ENCODE results near the gene CYP26C1.
"Not testable (repeated sequence)": the region's sequence is repeated elsewhere in the genome, so short reads cannot be mapped to it uniquely, and the experiment has no call there.

The CYP26C1 gene

DNA sequence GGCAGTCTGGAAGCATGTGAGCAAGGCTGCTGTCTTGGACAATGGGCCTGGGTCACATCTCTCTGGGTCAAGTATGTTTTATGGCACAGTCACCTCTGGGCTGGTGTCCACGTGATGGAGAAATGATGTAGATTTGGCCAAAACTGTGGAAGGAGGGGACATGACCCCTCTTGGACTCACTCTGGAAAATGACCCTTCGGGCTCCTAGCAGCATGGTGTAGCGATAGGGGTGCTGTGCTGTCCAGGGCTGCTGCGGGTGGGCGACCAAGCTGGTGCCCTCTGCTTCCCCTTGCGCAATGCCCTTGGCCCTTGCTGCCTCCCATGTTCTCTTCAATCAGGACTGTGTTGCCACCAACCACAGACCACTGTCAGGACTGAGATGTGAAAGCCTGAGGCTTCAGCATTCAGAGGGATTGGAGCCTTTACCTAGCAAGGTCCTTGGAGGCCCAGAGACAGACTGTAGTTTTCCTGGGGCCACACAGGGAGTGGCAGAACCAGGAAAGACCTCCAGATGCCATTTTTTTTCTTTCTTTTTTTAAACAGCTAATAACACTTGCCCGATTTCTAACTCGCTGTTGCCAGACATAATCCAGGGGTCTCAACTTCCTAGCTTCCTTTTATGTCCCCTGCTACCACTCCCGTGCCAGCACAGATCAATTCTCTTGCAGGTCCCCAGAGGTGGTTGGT, 19.2 kb downstream of the CYP26C1 start:
- DNase-seq (ENCODE audit: low spot score): no peak

DNA sequence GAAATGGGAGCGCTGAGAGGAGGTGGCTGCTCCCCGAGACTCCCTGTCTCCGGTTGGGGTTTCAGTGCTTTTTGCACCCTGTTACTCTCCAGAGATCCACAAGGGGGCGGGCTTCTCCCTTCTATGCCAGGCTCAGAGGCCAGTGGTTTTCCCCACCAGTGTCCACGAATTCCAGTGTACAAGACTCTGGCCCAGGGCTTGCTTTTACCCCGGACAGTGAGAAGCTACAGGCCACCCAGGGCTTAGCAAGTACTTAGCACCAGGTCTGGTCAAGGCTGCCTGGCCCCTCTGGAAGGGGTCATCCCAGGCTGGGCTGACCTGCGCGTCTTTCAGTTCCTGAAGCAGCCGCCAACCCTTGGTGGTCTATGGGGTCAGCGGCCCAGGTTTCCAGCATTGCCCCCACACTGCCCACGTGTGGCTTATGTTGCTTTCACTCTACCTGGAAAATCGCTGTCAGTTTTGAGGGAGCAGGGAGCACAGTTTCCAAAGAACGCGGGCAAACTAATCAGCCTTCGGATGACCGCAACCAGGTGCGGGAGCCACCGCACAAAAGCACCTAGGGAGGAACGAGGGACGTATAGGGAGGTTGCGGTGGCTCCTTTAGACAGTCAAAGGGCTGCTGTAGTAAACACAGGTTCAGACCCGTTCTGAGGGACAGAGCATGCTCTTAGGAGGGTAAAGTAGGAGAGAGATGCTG, 19.9 kb downstream of the CYP26C1 start:
- DNase-seq (ENCODE audit: low spot score): peak; percentile 49

DNA sequence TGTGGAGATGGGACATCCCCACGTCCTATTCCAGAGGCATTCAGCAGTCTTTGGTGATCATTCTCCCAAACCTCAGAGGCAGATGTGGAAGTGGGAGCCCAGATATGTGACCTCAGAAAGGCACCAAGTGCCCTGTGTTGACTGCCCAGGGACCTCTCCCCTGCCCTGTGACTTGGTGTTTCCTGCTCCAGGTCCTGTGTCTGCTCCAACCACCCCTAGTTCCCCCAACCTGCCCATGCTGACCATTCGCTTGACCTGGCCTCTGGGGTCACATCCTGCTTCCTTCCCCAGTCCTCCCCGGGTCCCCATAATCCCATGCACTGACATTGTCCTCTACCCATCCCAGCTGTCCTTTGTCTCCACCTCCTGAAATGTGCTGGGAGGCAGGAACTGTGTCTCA, 20.7 kb downstream of the CYP26C1 start:
- no peak for DNase-seq (ENCODE audit: low spot score)

DNA sequence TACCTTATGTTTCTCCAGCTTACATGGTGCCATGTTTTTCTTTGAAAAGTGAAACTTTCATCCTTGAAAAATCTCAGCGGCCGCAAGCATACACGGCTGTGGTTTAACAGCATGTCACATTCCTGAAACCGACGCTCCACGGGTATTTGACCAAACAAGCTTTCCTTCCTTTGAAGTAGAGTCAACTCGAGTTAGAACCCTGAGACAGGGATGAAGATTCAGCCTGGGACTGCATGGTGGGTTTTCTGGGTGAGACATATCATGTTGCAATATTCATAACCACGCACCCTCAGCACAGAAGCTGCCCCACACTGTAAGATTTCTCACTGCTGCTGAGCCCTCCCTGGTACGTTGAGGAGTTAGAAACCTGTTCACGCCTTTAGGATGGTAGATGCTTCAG, 21.2 kb downstream of the CYP26C1 start:
- no peak for DNase-seq (ENCODE audit: low spot score)

DNA sequence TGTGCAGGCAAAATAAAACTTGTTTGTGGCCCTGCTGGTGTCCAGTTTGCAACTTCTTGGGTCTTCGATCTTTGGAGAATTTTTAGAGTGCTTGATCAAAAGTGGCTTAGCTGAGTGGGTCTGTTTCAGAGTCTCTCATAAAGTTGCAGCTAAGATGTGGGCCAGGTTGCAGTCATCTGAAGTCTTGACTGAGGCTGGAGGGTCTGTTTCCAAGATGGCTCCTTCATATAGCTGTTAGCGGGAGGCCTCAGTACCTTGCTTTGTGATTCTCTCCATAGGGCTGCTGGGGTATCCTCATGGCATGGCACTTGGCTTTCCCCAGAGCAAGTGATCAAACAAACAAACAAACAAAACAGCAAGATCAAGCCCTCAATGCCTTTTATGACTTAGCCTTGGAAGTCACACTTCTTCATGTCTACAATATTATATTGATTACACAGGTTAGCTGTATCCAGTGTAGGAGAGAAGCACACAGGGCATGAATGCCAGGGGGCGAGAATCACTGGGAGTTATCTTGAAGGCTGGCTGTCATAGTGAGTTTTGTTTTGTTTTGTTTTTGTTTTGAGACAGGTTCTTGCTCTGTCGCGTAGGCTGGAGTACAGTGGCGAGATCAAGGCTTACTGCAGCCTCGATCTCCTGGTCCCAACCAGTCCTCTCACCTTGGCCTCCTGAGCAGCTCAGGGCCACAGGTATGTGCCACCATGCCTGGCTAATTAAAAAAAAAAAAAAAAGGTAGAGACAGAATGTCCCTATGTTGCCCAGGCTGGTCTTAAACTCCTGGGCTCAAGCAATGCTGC, 23.3 kb downstream of the CYP26C1 start:
- DNase-seq (ENCODE audit: low spot score): no peak

GRCh38 chr10:93085272-93085859, 24.8 kb downstream of the CYP26C1 start:
- DNase-seq (ENCODE audit: low spot score): no peak

GRCh38 chr10:93086289-93086688, 25.7 kb downstream of the CYP26C1 start:
- DNase-seq (ENCODE audit: low spot score): no peak

DNA sequence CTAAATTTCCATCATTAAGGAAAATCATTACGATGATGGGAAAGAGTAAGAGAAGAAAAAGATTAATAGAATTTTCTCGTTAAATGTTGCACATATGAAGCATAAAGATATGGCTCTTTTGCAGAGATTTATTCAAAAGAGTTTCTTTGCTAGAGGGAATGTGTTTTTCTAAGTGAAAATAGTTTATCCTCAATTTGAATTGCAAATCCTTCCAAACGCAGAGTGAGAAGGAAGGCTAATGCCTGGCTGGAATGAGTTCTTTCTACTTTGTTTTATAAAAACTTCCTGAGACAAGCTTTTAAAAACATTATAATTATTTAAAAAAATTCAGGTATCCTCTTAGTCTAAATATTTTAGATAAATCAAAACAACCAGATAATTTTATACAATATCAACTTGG, 27.2 kb downstream of the CYP26C1 start:
- no peak for DNase-seq (ENCODE audit: low spot score)

DNA sequence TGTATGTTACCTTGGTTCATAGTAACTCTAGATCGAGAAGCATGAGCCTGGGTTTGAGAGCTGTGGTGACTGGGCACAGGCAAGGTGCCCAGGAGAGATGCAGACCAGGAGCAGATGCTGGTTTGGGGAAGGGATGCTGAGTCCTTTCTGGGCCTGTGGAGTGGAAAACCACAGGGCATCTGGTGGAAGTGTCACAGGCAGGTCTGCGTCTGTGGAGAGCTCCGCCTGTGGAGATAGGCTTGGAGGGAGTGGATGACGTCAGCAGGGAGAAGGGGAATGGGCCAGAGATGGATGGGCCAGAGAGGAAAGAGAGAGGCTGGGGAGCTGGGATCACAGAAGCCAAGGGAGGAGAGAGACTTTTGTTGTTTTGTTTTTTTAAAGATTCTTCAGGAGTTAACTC, 27.9 kb downstream of the CYP26C1 start:
- DNase-seq (ENCODE audit: low spot score): no peak

DNA sequence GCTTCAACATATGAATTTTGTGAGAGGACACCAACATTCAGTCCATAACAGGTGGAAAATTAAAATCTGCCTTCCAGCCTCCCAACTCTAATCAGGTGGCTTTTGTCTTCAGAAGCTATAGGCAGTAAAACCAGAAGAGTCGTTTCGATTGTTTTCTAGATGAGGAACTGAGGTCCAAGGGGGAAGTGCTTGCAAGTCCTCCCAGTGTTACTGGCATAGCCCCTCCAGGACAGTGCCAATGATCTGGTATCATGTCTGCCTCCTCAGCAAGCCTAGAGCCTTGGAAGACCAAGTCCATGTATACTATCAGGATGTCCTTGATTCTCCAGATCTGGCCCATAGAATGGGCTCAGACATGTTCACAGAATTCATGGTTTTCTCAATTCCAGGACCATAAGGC, 30.0 kb downstream of the CYP26C1 start:
- DNase-seq (ENCODE audit: low spot score): no peak

GRCh38 chr10:93091960-93092359, 31.4 kb downstream of the CYP26C1 start:
- no peak for DNase-seq (ENCODE audit: low spot score)

GRCh38 chr10:93095225-93095624, 34.6 kb downstream of the CYP26C1 start:
- DNase-seq (ENCODE audit: low spot score): no peak

DNA sequence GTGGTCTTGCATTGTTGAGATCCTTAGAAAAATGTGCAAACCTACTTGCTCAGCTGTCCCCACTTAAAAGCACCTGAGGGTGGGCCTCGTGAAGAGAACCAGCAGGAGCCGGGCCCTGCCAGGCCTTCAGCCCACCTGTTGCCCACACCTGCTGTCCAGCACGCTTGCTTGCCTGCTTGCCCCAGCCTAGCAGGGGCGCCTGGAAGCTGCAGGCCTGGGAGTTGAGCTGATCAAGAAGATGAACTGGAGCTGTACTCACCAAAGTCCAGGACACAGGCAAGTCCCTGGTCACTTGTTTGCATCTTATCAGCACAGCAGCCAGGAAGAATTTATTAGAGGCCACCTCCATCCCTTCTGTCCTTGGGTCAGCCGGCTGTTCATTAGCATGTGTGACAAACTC, 36.3 kb downstream of the CYP26C1 start:
- no peak for DNase-seq (ENCODE audit: low spot score)

GRCh38 chr10:93097386-93097785, 36.8 kb downstream of the CYP26C1 start:
- DNase-seq (ENCODE audit: low spot score): no peak

GRCh38 chr10:93098816-93099215, 38.2 kb downstream of the CYP26C1 start:
- DNase-seq (ENCODE audit: low spot score): no peak

GRCh38 chr10:93099670-93100069, 39.1 kb downstream of the CYP26C1 start:
- no peak for DNase-seq (ENCODE audit: low spot score)

DNA sequence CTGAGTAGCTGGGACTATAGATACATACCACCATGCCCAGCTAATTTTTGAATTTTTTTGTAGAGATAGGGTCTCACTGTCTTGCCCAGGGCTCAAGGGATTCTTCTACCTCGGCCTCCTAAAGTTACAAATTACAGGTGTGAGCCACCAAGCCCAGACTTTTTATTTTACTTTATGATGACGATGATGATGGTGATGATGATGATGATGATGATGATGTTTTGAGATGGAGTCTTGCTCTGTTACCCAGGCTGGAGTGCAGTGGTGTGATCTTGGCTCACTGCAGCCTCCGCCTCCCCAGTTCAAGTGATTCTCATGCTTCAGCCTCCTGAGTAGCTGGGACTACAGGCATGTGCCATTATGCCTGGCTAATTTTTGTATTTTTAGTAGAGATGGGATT, 40.5 kb downstream of the CYP26C1 start:
- DNase-seq (ENCODE audit: low spot score): not testable (repeated sequence)

GRCh38 chr10:93103953-93104352, 43.4 kb downstream of the CYP26C1 start:
- no peak for DNase-seq (ENCODE audit: low spot score)

DNA sequence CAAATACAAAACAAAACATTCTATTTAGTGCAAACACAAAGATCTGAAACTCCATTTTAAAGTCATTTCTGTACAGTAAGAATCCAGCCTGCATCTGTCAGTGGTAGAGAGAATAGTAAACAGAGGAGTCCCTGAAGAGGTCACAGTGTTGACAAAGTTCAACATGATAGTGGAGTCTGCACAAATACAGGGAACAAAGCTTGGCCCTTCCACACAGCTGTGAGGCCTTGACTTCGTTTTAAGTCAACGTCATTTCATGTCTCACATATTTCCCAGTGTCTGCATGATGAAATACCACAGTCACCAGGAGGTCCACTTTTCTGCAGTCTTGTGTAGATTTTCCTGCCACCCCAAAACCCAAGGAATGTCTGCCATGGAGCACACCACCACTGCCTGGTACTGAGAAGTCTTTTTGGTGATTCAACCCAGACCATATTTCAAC, 46.1 kb downstream of the CYP26C1 start:
- no peak for DNase-seq (ENCODE audit: low spot score)

DNA sequence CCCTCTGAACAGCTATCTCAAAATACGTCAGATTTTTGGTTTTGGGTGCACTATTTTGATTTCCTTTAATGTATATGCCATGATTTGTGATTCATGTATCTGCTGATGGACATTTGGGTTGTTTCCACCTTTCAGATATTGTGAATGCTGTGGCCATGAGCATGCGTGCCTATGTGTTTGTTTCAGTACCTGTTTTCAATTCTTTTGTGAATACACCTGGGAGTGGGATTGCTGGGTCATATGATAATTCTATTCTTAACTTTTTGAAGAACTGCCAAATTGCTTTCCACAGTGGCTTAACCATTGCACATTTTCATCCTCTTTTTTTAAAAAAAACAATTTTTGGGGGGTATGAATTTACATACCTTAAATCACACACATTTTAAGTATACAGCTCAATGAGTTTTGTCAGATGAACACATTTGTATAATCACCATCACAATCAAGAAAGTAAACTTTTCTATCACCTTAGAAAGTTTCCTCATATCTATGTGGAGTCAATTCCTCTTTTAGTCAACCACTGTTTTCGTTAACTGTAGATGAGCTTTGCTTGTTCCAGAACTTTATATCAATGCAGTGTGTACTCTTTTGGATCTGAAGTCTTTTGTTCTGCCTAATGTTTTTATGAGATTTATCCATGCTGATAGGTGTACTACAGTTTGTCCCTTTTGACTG, 50.0 kb downstream of the CYP26C1 start:
- DNase-seq (ENCODE audit: low spot score): no peak

DNA sequence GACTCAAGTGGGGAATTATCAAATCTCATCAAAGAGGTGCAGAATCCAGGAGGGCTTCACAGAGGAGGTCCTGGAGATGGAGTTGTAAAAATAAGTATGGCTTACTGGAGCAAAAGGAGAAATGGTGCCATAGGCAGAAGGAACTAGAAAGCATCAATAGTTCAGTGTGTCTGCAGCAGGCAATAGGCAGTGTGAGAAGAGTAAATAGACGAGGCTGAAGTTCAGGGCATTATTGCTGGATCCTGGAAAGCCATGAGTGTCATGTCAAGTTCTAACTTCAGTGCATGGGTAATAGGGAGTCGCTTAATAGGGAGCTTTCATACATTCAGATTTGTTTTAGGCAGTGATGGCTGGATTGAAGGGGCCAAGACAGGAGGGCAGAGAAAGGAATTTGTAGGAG, 52.4 kb downstream of the CYP26C1 start:
- no peak for DNase-seq (ENCODE audit: low spot score)
